ENCODE data around the gene UBE2QL1. TPM values are rescaled to one million over a fixed set of nuclear protein-coding genes. Genes with fewer than 3 reads are reported as not detected.
"Not testable (repeated sequence)": the region's sequence is repeated elsewhere in the genome, so short reads cannot be mapped to it uniquely, and the experiment has no call there.

UBE2QL1 gene
- total RNA-seq, 1 donor from 2014 or later: 0.73 TPM

GRCh38 chr5:6503342-6503741 is 54.7 kb downstream of the UBE2QL1 start:
- H3K36me3 Mint-ChIP-seq (ENCODE audit: low read depth): no peaks in the 10 kb centered on the region
- H3K9me3 Mint-ChIP-seq: no peaks in the 10 kb centered on the region
- intact Hi-C loops (cut with micrococcal nuclease): no loop called here
- no peak overlapping the region for H3K4me3 Mint-ChIP-seq
- H3K27ac Mint-ChIP-seq: no peak overlapping the region
- no peak for DNase-seq (ENCODE audit: low spot score)
- peaks cover 8% of the 10 kb centered on the region for H3K4me1 Mint-ChIP-seq (ENCODE audit: low read depth)
- peaks cover 10% of the 10 kb centered on the region for H3K27me3 Mint-ChIP-seq (ENCODE audit: insufficient read depth)

GRCh38 chr5:6504677-6505415 is 56.2 kb downstream of the UBE2QL1 start:
- no peak overlapping the region for H3K27ac Mint-ChIP-seq
- intact Hi-C loops (cut with micrococcal nuclease): no loop called here

GRCh38 chr5:6505416-6505755 is 56.7 kb downstream of the UBE2QL1 start:
- H3K4me1 Mint-ChIP-seq (ENCODE audit: low read depth): no peaks in the 10 kb centered on the region

More at GRCh38 chr5:6504677-6505415, 56.2 kb downstream of the UBE2QL1 start:
- Mint-ChIP-seq H3K4me1 (ENCODE audit: low read depth) (no peaks in the 10 kb centered on the region), H3K9me3 (no peaks in the 10 kb centered on the region), H3K36me3 (ENCODE audit: low read depth) (no peaks in the 10 kb centered on the region), H3K4me3 (no peak overlapping the region), H3K27me3 (ENCODE audit: insufficient read depth) (peaks cover 10% of the 10 kb centered on the region)
- no peak for DNase-seq (ENCODE audit: low spot score)

GRCh38 chr5:6505783-6506557 is 57.3 kb downstream of the UBE2QL1 start:
- Mint-ChIP-seq H3K4me1 (ENCODE audit: low read depth) (no peaks in the 10 kb centered on the region), H3K9me3 (no peaks in the 10 kb centered on the region), H3K27me3 (ENCODE audit: insufficient read depth) (peaks cover 10% of the 10 kb centered on the region), H3K36me3 (ENCODE audit: low read depth) (no peaks in the 10 kb centered on the region), H3K4me3 (no peak overlapping the region), H3K27ac (no peak overlapping the region)
- intact Hi-C loops (cut with micrococcal nuclease): no loop called here
- no peak for DNase-seq (ENCODE audit: low spot score)

More at GRCh38 chr5:6505416-6505755, 56.7 kb downstream of the UBE2QL1 start:
- no peaks in the 10 kb centered on the region for H3K9me3 Mint-ChIP-seq
- H3K4me3 Mint-ChIP-seq: no peak overlapping the region
- peaks cover 10% of the 10 kb centered on the region for H3K27me3 Mint-ChIP-seq (ENCODE audit: insufficient read depth)
- H3K27ac Mint-ChIP-seq: no peak overlapping the region
- DNase-seq (ENCODE audit: low spot score): no peak
- intact Hi-C loops (cut with micrococcal nuclease): no loop called here
- H3K36me3 Mint-ChIP-seq (ENCODE audit: low read depth): no peaks in the 10 kb centered on the region

DNA sequence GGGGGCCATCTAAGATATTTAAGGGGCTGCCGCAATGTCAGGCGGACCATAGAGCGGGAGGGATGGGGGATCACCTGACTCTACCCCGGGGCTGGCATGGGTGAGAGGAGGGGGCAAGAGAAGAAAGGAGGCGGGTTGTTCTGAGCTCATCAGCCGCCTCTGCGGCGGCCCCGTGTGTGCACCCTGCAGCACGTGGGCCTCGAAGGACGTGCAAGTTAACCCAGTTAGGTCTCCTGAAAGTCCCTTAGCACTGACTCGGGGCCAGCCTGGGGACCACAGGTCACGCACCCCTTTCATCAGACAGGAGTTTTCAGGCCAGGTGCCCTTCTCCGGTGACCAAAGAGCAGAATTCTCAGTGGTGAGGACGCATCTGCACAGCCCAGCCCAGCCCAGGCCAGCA is 58.0 kb downstream of the UBE2QL1 start:
- H3K27me3 Mint-ChIP-seq (ENCODE audit: insufficient read depth): peaks cover 9% of the 10 kb centered on the region
- intact Hi-C loops (cut with micrococcal nuclease): no loop called here
- no peak for DNase-seq (ENCODE audit: low spot score)

DNA sequence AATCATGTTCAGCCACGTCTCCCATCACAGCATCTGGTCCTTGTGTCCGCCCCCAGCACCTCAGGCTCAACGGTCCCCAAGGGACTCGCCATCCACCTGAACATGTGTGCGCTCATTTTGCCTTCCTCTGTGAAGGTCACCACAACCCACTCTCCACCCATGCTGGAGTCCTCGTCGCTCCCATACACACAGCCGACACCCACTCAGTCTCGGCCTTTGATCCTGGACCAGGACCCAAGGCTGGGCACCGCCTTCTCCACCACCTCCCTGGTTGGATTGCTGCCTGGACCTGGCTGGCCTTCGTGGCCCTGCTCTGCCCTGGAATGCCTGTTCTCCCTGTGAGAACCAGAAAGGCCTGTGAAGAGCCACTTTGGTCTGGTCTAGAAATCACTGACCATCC is 60.3 kb downstream of the UBE2QL1 start:
- Mint-ChIP-seq H3K27me3 (ENCODE audit: insufficient read depth) (peaks cover 9% of the 10 kb centered on the region), H3K27ac (no peak overlapping the region), H3K9me3 (no peaks in the 10 kb centered on the region), H3K4me1 (ENCODE audit: low read depth) (no peaks in the 10 kb centered on the region), H3K4me3 (no peak overlapping the region), H3K36me3 (ENCODE audit: low read depth) (no peaks in the 10 kb centered on the region)
- DNase-seq (ENCODE audit: low spot score): no peak
- intact Hi-C loops (cut with micrococcal nuclease): no loop called here

More for the DNA sequence above, 58.0 kb downstream of the UBE2QL1 start:
- no peaks in the 10 kb centered on the region for H3K36me3 Mint-ChIP-seq (ENCODE audit: low read depth)
- H3K9me3 Mint-ChIP-seq: no peaks in the 10 kb centered on the region
- H3K4me3 Mint-ChIP-seq: no peak overlapping the region
- H3K27ac Mint-ChIP-seq: no peak overlapping the region
- H3K4me1 Mint-ChIP-seq (ENCODE audit: low read depth): no peaks in the 10 kb centered on the region

DNA sequence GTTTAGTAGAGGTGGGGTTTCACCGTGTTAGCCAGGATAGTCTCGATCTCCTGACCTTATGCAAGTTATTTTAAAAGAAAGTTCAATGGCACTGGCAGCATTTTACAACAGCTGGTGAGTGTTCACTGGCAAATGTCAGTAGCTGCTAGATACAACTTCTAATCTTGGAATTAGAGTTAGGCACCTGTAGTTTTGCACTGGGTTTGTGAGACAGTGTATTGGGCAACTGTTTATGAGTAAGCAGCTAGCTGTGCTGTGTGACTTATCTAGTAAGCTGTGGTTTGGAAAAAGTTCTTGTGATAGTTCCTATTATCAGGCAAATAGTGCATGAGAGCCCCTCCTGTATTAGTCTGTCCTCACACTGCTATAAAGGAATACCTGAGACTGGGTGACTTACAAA is 61.5 kb downstream of the UBE2QL1 start:
- H3K27ac Mint-ChIP-seq: no peak overlapping the region

DNA sequence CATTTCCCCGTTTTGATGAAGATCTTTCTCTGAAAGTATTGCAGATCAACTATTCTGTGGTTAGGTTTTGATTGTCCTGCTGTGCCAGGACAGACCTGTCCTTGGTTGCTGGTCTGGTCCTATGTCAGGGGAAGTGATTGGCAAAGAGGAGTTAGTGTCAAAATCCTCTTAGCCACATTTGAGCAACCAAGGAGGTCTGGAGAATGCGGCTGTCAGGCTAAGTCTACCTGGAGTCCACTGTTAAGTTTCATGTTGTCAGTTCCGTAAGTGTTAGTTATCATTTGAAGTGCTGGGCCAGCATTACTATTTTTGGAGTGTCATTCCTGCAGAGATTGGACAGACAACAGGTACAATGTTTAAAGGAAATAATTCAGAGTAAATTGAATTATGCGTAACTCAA is 62.3 kb downstream of the UBE2QL1 start:
- DNase-seq (ENCODE audit: low spot score): no peak
- Mint-ChIP-seq H3K4me1 (ENCODE audit: low read depth) (no peaks in the 10 kb centered on the region), H3K27ac (no peak overlapping the region), H3K9me3 (no peaks in the 10 kb centered on the region), H3K36me3 (ENCODE audit: low read depth) (no peaks in the 10 kb centered on the region), H3K4me3 (no peak overlapping the region), H3K27me3 (ENCODE audit: insufficient read depth) (peaks cover 14% of the 10 kb centered on the region)
- intact Hi-C loops (cut with micrococcal nuclease): loop anchor here (5.0 kb wide), 1 partner anchor 1119 kb away; no protein-coding TSS in a partner anchor

More for the DNA sequence above, 61.5 kb downstream of the UBE2QL1 start:
- Mint-ChIP-seq H3K4me3 (no peak overlapping the region), H3K36me3 (ENCODE audit: low read depth) (no peaks in the 10 kb centered on the region), H3K4me1 (ENCODE audit: low read depth) (no peaks in the 10 kb centered on the region), H3K27me3 (ENCODE audit: insufficient read depth) (peaks cover 11% of the 10 kb centered on the region), H3K9me3 (no peaks in the 10 kb centered on the region)
- DNase-seq (ENCODE audit: low spot score): no peak
- intact Hi-C loops (cut with micrococcal nuclease): loop anchor here (5.0 kb wide), 1 partner anchor 1118 kb away; no protein-coding TSS in a partner anchor

- intact Hi-C loops (cut with micrococcal nuclease); H3K27me3 Mint-ChIP-seq (ENCODE audit: insufficient read depth): not testable (repeated sequence)
These were observed 67.2 kb downstream of the UBE2QL1 start for GRCh38 chr5:6515812-6516211.

DNA sequence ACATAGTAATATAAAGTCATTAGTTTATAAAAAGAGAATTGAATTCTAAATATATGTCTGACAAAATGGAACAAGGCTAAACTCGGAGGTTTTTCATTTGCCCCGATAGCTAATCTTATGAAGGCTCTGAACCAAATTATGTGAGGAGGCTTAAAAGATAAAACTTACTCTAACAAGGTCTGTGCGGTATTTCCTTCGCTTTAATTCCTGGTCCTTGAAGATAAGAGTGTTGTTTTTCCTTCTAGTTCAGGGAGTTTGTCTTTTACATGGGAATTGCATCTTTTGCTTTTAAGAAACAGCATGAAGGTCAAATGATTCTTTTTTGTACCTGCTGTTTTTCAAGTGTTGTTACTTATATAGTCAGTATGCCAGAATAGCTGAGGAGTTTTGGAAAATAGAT is 68.2 kb downstream of the UBE2QL1 start:
- H3K27me3 Mint-ChIP-seq (ENCODE audit: insufficient read depth): peaks cover 7% of the 10 kb centered on the region
- H3K4me1 Mint-ChIP-seq (ENCODE audit: low read depth): no peaks in the 10 kb centered on the region
- no peaks in the 10 kb centered on the region for H3K36me3 Mint-ChIP-seq (ENCODE audit: low read depth)
- intact Hi-C loops (cut with micrococcal nuclease): no loop called here
- no peak overlapping the region for H3K27ac Mint-ChIP-seq
- H3K4me3 Mint-ChIP-seq: no peak overlapping the region
- no peaks in the 10 kb centered on the region for H3K9me3 Mint-ChIP-seq
- no peak for DNase-seq (ENCODE audit: low spot score)

More at GRCh38 chr5:6515812-6516211, 67.2 kb downstream of the UBE2QL1 start:
- not testable (repeated sequence) for H3K4me1 Mint-ChIP-seq (ENCODE audit: low read depth); H3K36me3 Mint-ChIP-seq (ENCODE audit: low read depth); H3K27ac Mint-ChIP-seq; H3K4me3 Mint-ChIP-seq; DNase-seq (ENCODE audit: low spot score); H3K9me3 Mint-ChIP-seq

DNA sequence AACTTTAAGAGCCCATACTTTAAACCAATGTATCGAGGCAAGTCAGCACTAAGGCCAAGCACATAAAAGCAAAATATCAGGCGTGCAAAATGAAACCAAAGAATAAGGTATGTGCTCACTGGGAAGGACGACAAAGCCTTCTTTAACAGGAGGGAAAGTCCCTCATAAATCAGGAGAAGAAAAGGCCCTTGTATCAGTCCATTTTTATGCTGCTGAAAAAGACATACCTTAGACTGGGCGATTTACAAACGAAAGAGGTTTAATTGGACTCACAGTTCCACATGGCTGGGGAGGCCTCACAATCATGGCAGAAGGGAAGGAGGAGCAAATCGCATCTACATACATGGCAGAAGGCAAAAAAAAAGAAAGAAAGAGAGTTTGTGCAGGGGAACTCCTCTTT is 68.9 kb downstream of the UBE2QL1 start:
- H3K4me3 Mint-ChIP-seq: no peak overlapping the region
- peaks cover 7% of the 10 kb centered on the region for H3K27me3 Mint-ChIP-seq (ENCODE audit: insufficient read depth)
- H3K4me1 Mint-ChIP-seq (ENCODE audit: low read depth): no peaks in the 10 kb centered on the region
- intact Hi-C loops (cut with micrococcal nuclease): no loop called here
- no peak for DNase-seq (ENCODE audit: low spot score)
- H3K27ac Mint-ChIP-seq: no peak overlapping the region
- no peaks in the 10 kb centered on the region for H3K9me3 Mint-ChIP-seq
- H3K36me3 Mint-ChIP-seq (ENCODE audit: low read depth): no peaks in the 10 kb centered on the region

DNA sequence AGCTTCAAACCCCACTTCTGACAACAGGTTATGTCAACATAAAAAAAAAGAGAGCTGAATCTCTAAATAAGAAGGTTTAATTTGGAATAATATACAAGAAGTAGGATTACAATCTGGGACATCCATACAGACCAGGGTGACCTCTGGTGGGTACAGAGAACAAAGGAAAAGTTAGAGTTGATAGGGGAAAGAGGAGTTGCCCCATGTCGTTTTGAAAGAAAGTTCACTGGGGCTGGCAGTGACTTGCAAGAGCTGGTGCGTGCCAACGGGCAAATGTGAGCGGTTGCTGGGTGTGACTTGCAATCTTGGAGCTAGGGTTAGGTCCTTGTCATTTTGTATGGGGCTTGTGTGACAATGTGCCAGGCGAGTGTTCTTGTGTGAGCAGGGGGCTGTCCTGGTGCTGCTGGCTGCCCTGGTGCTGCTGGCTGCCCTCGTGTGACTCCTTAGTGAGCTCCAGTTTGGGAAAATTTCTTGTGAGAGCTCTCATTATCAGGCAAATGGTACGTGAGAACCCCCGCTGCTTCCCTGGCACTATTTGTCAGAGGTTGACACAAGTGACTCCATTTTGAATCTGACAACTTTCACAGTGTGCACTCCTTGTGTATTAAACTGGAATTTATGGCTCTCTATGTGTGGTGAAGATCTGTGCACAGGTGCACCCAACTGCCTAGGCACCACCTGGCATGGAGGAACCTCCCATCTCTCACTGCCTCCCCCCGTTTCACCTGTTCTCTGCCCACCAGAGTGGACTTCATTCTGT is 69.8 kb downstream of the UBE2QL1 start:
- peaks cover 7% of the 10 kb centered on the region for H3K27me3 Mint-ChIP-seq (ENCODE audit: insufficient read depth)
- no peak overlapping the region for H3K4me3 Mint-ChIP-seq
- H3K27ac Mint-ChIP-seq: no peak overlapping the region
- H3K36me3 Mint-ChIP-seq (ENCODE audit: low read depth): no peaks in the 10 kb centered on the region
- intact Hi-C loops (cut with micrococcal nuclease): no loop called here
- H3K4me1 Mint-ChIP-seq (ENCODE audit: low read depth): no peaks in the 10 kb centered on the region
- H3K9me3 Mint-ChIP-seq: no peaks in the 10 kb centered on the region
- no peak for DNase-seq (ENCODE audit: low spot score)

GRCh38 chr5:6520201-6520600 is 71.5 kb downstream of the UBE2QL1 start:
- Mint-ChIP-seq H3K36me3 (ENCODE audit: low read depth) (no peaks in the 10 kb centered on the region), H3K9me3 (no peaks in the 10 kb centered on the region), H3K4me3 (no peak overlapping the region), H3K27ac (no peak overlapping the region), H3K4me1 (ENCODE audit: low read depth) (no peaks in the 10 kb centered on the region), H3K27me3 (ENCODE audit: insufficient read depth) (peaks cover 5% of the 10 kb centered on the region)
- intact Hi-C loops (cut with micrococcal nuclease): no loop called here
- no peak for DNase-seq (ENCODE audit: low spot score)
